H9 (cell line): ENCODE results near the gene UBR2. TPM values are rescaled to one million over a fixed set of nuclear protein-coding genes. Genes with fewer than 3 reads are reported as not detected.

Experiments used
- DNase-seq: peaks from one replicate; pipeline ENCODE4 v3.0.0-alpha.2; 2017
- H2AFZ ChIP-seq: one replicate; pipeline ENCODE4 v1.6.1; 2013; ENCODE audit warnings: mild to moderate bottlenecking, low read length, control low read depth, moderate library complexity
- H2AK5ac ChIP-seq: 2 replicates; pipeline ENCODE4 v1.6.1; 2013; ENCODE audit warnings: low read length, control low read depth, mixed read lengths; ENCODE audit not compliant: insufficient read length
- H2BK120ac ChIP-seq: one replicate; pipeline ENCODE4 v1.6.1; 2013; ENCODE audit warnings: low read depth, mild to moderate bottlenecking, low read length, control low read depth, inconsistent platforms; ENCODE audit not compliant: poor library complexity, severe bottlenecking
- H2BK12ac ChIP-seq: 2 replicates; pipeline ENCODE4 v1.6.1; 2013; ENCODE audit warnings: low read length, control low read depth, mixed read lengths, low read depth; ENCODE audit not compliant: insufficient read length
- H2BK15ac ChIP-seq: 2 replicates; pipeline ENCODE4 v1.6.1; 2013; ENCODE audit warnings: low read depth, low read length, control low read depth
- H2BK20ac ChIP-seq: one replicate; pipeline ENCODE4 v1.6.1; 2013; ENCODE audit warnings: low read depth, mild to moderate bottlenecking, low read length, control low read depth, inconsistent platforms; ENCODE audit not compliant: poor library complexity, severe bottlenecking
- H2BK5ac ChIP-seq: 2 replicates; pipeline ENCODE4 v1.6.1; 2013; ENCODE audit warnings: low read length, control low read depth, mixed read lengths; ENCODE audit not compliant: insufficient read length
- H3K14ac ChIP-seq: 2 replicates; pipeline ENCODE4 v1.6.1; 2013; ENCODE audit warnings: low read length, control low read depth; ENCODE audit not compliant: insufficient read depth
- H3K18ac ChIP-seq: 2 replicates; pipeline ENCODE4 v1.6.1; 2013; ENCODE audit warnings: low read depth, mild to moderate bottlenecking, mixed read lengths, low read length, control low read depth; ENCODE audit not compliant: insufficient read length
- H3K23ac ChIP-seq: 2 replicates; pipeline ENCODE4 v1.6.1; 2013; ENCODE audit warnings: low read length, control low read depth, mixed read lengths, low read depth; ENCODE audit not compliant: insufficient read length
- H3K23me2 ChIP-seq: 2 replicates; pipeline ENCODE4 v1.6.1; 2013; ENCODE audit warnings: low read depth, mild to moderate bottlenecking, mixed read lengths, low read length, control low read depth; ENCODE audit not compliant: insufficient read length, poor library complexity, severe bottlenecking
- H3K27ac ChIP-seq: 2 replicates; pipeline ENCODE4 v1.5.1; 2013; ENCODE audit warnings: low read length, control low read depth, mixed read lengths, low read depth; ENCODE audit not compliant: insufficient read length
- H3K27me3 ChIP-seq: 2 replicates; pipeline ENCODE4 v1.6.1; 2013; ENCODE audit warnings: low read length, control low read depth, inconsistent platforms; ENCODE audit not compliant: insufficient read depth
- H3K4ac ChIP-seq: 2 replicates; pipeline ENCODE4 v1.6.1; 2013; ENCODE audit warnings: low read depth, mild to moderate bottlenecking, control low read depth, inconsistent platforms, low read length, moderate library complexity
- H3K4me1 ChIP-seq: 2 replicates; pipeline ENCODE4 v1.6.1; 2013; ENCODE audit warnings: low read length, control low read depth, inconsistent platforms; ENCODE audit not compliant: insufficient read depth
- H3K4me2 ChIP-seq: 2 replicates; pipeline ENCODE4 v1.6.1; 2013; ENCODE audit warnings: low read length, control low read depth, mixed read lengths; ENCODE audit not compliant: insufficient read length, insufficient read depth
- H3K56ac ChIP-seq: 2 replicates; pipeline ENCODE4 v1.6.1; 2013; ENCODE audit warnings: low read depth, mild to moderate bottlenecking, mixed read lengths, low read length, control low read depth; ENCODE audit not compliant: insufficient read length
- H3K79me1 ChIP-seq: 2 replicates; pipeline ENCODE4 v1.6.1; 2013; ENCODE audit warnings: low read depth, mild to moderate bottlenecking, moderate library complexity, low read length, control low read depth, inconsistent platforms; ENCODE audit not compliant: insufficient read depth, poor library complexity, severe bottlenecking
- H3K79me2 ChIP-seq: 2 replicates; pipeline ENCODE4 v1.6.1; 2013; ENCODE audit warnings: low read length, control low read depth, inconsistent platforms; ENCODE audit not compliant: insufficient read depth
- H3K9ac ChIP-seq: 2 replicates; pipeline ENCODE4 v1.6.1; 2013; ENCODE audit warnings: low read length, control low read depth, mixed read lengths; ENCODE audit not compliant: insufficient read length; ENCODE audit errors: extremely low read depth
- H3K9me3 ChIP-seq: one replicate; pipeline ENCODE4 v1.6.1; 2013; ENCODE audit warnings: low read depth, low read length, inconsistent platforms; ENCODE audit not compliant: control insufficient read depth
- H3T11ph ChIP-seq: one replicate; pipeline ENCODE4 v1.6.1; 2013; ENCODE audit warnings: mild to moderate bottlenecking, low read length, control low read depth, inconsistent platforms
- H4K20me1 ChIP-seq: one replicate; pipeline ENCODE4 v1.6.1; 2013; ENCODE audit not compliant: control insufficient read depth, insufficient read length, insufficient read depth
- H4K5ac ChIP-seq: 2 replicates; pipeline ENCODE4 v1.6.1; 2013; ENCODE audit warnings: low read depth, mild to moderate bottlenecking, mixed read lengths, low read length, control low read depth; ENCODE audit not compliant: insufficient read length
- H4K8ac ChIP-seq: replicated peaks from 2 replicates; pipeline ENCODE4 v1.6.1; 2013; ENCODE audit warnings: low read length, control low read depth, mixed read lengths, low read depth; ENCODE audit not compliant: insufficient read length
- H4K91ac ChIP-seq: 2 replicates; pipeline ENCODE4 v1.6.1; 2013; ENCODE audit warnings: low read depth, mild to moderate bottlenecking, moderate library complexity, mixed read lengths, low read length, control low read depth; ENCODE audit not compliant: insufficient read length
- H3K27ac Mint-ChIP-seq, 3 experiments: 2 replicates in 2 of 3; 3 replicates in 1 of 3; pipeline ENCODE4 v1.8.0; 2020 to 2021; ENCODE audit warnings: mixed read lengths in 3 of 3, mild to moderate bottlenecking in 1 of 3, moderate library complexity in 1 of 3
- H3K27me3 Mint-ChIP-seq: 2 replicates; pipeline ENCODE4 v1.8.0; 2021; ENCODE audit warnings: low read depth, mild to moderate bottlenecking, moderate library complexity, mixed read lengths
- H3K36me3 Mint-ChIP-seq, 3 experiments: 2 replicates in 2 of 3; 3 replicates in 1 of 3; pipeline ENCODE4 v1.8.0; 2020 to 2021; ENCODE audit warnings: low read depth in 3 of 3, mixed read lengths in 3 of 3; ENCODE audit not compliant: insufficient read depth in 1 of 3
- H3K4me1 Mint-ChIP-seq, 2 experiments: 2 replicates each; pipeline ENCODE4 v1.8.0; 2020; ENCODE audit warnings: mixed read lengths in 2 of 2
- H3K4me3 Mint-ChIP-seq, 2 experiments: 2 replicates in 1 of 2; 3 replicates in 1 of 2; pipeline ENCODE4 v1.8.0; 2020 to 2021; ENCODE audit warnings: mild to moderate bottlenecking in 2 of 2, mixed read lengths in 2 of 2, moderate library complexity in 1 of 2
- H3K9me3 Mint-ChIP-seq, 2 experiments: 2 replicates in 1 of 2; 3 replicates in 1 of 2; pipeline ENCODE4 v1.8.0; 2020; ENCODE audit warnings: mild to moderate bottlenecking in 2 of 2, mixed read lengths in 2 of 2, moderate library complexity in 1 of 2
- WGBS: extraction: QIAGEN DNeasy Blood & Tissue Kit; methylation state at CpG from one replicate; pipeline ENCODE4 v1.1.7; 2013; ENCODE audit warnings: missing lambda C conversion rate, low lambda C conversion rate, mixed read lengths; ENCODE audit not compliant: insufficient read length; ENCODE audit errors: extremely low coverage; 5-methylcytosine and 5-hydroxymethylcytosine counted together
- total RNA-seq: library from RNA; stranded (reverse); gene quantifications from 2 replicates; pipeline ENCODE4 v1.2.1, GENCODE V29; 2021
- TF ChIP-seq, protein P1 (sequence below): fragments of 200-600 bp; sonication (generic); conservative IDR thresholded peaks from 3 replicates; pipeline ENCODE4 v1.8.0; 2021; ENCODE audit warnings: antibody characterized with exemption, mild to moderate bottlenecking

UBR2 gene
- total RNA-seq, 1 experiment from 2014 or later, result 18.7 TPM

DNA sequence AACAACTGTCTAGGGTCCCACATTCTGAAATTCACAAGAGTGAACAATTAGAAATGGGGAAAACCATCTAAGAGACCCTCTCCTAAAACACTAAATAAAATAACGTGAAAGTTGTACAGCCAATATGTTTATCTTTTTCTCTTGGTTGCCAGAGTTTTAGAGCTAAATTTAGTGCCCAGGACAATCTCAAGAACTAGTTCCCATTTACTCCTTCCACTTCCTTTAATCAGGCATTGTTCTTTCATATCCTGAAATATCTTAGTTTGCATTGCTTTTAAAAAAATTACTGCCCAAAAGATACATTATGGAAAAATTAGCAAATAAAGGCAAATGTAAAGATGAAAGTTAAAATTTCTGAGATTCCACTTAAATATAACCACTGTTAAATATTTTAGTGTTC is 33.1 kb upstream of the UBR2 start:
- Mint-ChIP-seq H3K4me3 (no peak overlapping the region), H3K9me3 (no peaks in the 10 kb centered on the region), H3K27ac (no peak overlapping the region), H3K36me3 (no peaks in the 10 kb centered on the region), H3K27me3 (no peaks in the 10 kb centered on the region; the same call in 1 of the 2 replicates), H3K4me1 (no peaks in the 10 kb centered on the region)
- Histone ChIP-seq H3K4me1 (no peaks in the 10 kb centered on the region), H4K91ac (no peak overlapping the region), H3K4me2 (no peak overlapping the region), H2BK15ac (no peak overlapping the region), H3K9ac (no peak overlapping the region), H3K14ac (no peak overlapping the region), H3K23ac (no peak overlapping the region), H4K8ac (no peak overlapping the region), H2BK5ac (no peak overlapping the region), H3K79me1 (no peaks in the 10 kb centered on the region), H4K20me1 (no peaks in the 10 kb centered on the region), H3K9me3 (no peaks in the 10 kb centered on the region), H2AFZ (no peak overlapping the region), H2BK120ac (no peak overlapping the region), H3K4ac (no peak overlapping the region), H3K23me2 (no peaks in the 10 kb centered on the region), H3K27me3 (no peaks in the 10 kb centered on the region), H3K27ac (no peak overlapping the region), H3K79me2 (no peaks in the 10 kb centered on the region), H3K18ac (no peak overlapping the region), H2AK5ac (no peak overlapping the region), H3K56ac (no peak overlapping the region), H2BK20ac (no peak overlapping the region), H4K5ac (no peak overlapping the region), H2BK12ac (no peak overlapping the region), H3T11ph (no peak overlapping the region)
- DNase-seq, result no peak
- TF ChIP-seq, protein P1, sequence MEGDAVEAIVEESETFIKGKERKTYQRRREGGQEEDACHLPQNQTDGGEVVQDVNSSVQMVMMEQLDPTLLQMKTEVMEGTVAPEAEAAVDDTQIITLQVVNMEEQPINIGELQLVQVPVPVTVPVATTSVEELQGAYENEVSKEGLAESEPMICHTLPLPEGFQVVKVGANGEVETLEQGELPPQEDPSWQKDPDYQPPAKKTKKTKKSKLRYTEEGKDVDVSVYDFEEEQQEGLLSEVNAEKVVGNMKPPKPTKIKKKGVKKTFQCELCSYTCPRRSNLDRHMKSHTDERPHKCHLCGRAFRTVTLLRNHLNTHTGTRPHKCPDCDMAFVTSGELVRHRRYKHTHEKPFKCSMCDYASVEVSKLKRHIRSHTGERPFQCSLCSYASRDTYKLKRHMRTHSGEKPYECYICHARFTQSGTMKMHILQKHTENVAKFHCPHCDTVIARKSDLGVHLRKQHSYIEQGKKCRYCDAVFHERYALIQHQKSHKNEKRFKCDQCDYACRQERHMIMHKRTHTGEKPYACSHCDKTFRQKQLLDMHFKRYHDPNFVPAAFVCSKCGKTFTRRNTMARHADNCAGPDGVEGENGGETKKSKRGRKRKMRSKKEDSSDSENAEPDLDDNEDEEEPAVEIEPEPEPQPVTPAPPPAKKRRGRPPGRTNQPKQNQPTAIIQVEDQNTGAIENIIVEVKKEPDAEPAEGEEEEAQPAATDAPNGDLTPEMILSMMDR, result no peak
- no CpG with 5 or more reads among the region's 1 CpG for WGBS
